ENCODE measurements around the gene BROX.
"Not testable (repeated sequence)": the region's sequence is repeated elsewhere in the genome, so short reads cannot be mapped to it uniquely, and the experiment has no call there.

Gene BROX

GRCh38 chr1:222732216-222733159, 20.1 kb downstream of the BROX start:
- DNase-seq, result peak; percentile 95

GRCh38 chr1:222734740-222735139, 22.4 kb downstream of the BROX start:
- no peak for DNase-seq

DNA sequence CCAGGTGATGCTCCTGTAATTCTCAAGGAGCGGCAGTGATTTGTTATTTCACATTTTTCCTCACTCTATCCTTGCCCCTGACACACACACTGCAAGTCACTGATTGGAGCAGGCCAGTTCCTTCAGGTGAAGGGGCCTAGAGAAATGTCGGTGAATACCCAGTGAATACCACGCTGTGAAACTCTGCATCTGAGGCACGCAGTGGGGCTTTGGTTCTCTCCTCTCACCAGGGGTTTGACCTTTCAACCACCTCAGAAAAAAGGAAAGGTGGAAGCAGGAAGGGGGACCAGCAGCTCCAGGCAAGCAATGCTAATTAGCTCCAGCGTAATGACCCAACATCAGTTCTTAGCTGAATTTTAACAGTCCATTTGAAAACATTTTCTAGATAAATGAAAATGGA, 24.1 kb downstream of the BROX start:
- no peak for DNase-seq

GRCh38 chr1:222736972-222737371, 24.6 kb downstream of the BROX start, which contains the start of gene FAM177B:
Gene FAM177B, plus strand, starts transcription at chr1:222737202. Its CDS starts 9,344 bp downstream, at chr1:222746546.
- DNase-seq, result no peak

- no peak for DNase-seq
Measured at GRCh38 chr1:222739465-222739864, 27.1 kb downstream of the BROX start.

DNA sequence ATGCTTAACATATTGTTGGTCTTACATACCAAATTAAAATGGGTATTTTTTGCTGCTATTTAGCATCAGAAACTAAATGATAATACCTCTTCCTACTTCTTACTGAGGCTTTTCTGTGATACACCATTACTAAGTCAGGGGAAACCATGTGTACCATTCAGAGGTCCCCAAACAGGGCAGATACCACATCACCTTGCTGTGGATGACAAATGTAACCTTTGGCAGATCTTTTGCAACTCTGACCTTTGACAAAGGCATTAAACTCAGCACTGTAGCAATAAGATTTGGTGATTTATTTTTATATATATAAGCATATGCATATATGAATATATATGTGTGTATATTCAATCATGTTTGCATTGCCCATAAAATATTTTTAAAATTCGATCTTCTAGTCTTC, 27.6 kb downstream of the BROX start:
- no peak for DNase-seq

- not testable (repeated sequence) for DNase-seq
Measured at GRCh38 chr1:222741630-222742457, 29.5 kb downstream of the BROX start.

GRCh38 chr1:222749927-222750326, 37.6 kb downstream of the BROX start:
- no peak for DNase-seq

DNA sequence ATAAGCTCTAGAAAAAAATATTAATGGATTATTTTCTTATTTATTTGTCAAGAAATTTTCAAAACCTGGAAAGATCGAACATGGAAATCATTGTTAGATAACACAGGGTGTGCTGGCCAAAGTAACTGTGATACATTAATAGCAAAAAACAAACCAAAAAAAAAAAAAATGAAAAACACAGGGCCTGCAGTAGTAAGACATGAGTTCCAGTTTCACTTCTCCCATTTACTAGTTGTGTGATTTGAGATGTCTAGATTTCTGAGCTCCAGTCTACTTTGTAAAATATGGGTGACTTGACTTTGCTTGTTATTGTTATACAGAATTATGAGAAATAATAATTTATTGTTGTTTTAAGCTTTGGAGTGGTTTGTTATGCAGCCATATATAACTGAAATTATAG, 38.3 kb downstream of the BROX start:
- peak; percentile 57 for DNase-seq

GRCh38 chr1:222751255-222751654, 38.9 kb downstream of the BROX start:
- no peak for DNase-seq

- DNase-seq, result peak; percentile 70
Measured at GRCh38 chr1:222754366-222755139, 42.2 kb downstream of the BROX start.

DNA sequence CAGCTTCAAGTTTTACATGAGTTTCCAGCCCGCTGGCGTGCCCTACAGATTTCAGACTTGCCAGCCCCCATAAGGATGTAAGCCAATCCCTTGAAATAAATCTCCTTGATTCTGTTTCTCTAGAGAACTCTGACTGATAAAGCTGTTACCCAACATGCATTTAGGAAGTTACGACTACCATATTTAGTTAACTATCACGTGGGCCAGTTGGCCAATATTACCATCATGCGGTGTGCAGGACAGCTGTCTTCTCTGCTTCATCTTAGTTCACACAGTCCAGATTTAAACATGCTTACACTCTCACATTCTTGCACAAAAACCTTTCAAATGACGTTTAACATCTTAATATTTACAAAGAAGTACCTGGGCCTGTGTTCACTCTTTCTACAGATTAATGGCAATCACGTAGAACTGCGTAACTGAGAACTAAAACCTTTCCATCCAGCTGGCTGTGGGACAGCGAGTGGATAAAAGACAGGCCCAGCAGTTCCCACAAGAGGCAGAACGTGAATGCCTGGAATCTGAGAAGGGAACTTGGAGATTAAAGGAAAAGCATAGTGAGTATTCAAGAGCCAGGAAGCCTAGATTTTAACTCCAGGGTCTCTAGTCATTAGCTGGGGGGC, 45.4 kb downstream of the BROX start:
- peak; percentile 47 for DNase-seq

DNA sequence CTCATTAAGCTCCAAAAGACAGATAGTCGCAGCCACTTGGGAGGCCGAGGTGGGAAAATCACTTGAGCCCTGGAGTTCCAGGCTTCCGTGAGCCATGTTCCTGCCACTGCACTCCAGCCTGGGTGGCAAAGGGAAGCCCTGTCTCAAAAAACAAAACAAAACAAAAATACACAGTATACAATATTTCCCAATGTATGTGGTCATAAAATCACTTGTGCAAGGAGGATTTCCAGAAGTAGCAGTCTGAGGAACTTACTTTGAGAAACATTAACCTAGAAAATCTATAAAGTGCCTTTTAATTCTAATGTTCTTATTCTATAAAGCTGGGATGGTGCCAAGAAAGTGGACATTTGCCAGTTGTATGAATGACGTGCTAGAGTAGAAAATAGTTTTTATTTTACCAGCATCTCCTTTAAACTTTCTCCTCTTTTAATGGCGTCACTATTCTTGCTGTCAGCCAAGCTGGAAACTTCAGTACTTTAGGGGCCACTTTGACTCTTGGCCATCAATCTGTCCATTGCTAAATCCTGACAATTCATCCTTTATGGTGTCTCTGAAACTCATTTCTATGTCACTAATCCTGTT, 47.2 kb downstream of the BROX start:
- DNase-seq, result peak; percentile 3

DNA sequence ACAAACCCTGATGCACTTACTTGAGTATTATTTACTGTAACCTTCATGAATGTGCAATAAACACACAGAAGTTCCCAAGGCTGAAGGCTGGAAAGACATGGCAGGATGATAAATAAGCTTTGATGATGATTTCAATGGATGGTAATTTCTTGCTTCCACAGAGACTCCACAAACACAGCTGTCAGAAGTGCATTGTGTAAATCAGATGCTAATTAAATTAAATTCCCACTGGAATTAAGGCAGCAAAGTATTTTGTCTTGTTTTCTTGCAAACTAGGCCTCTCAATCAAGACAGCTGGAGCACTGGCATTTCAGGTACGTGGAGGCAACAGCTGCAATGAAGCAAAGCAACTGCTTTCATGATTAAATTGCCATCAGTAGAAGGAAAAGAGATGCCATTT, 48.7 kb downstream of the BROX start:
- DNase-seq, result no peak

DNA sequence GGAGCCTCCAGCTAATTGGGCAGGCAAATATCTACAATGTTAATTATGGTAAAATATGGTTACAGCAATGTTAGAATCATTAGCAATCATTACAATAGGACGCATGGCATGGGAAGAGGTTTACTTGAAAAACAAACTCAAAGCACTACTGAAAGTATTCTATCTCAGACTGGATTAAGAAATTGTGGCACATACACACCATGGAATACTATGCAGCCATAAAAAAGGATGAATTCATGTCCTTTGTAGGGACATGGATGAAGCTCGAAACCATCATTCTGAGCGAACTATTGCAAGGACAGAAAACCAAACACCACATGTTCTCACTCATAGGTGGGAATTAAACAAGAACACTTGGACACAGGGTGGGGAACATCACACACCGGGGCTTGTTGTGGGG, 49.8 kb downstream of the BROX start:
- not testable (repeated sequence) for DNase-seq

GRCh38 chr1:222767152-222767571, 54.8 kb downstream of the BROX start:
- DNase-seq, result peak; percentile 61

DNA sequence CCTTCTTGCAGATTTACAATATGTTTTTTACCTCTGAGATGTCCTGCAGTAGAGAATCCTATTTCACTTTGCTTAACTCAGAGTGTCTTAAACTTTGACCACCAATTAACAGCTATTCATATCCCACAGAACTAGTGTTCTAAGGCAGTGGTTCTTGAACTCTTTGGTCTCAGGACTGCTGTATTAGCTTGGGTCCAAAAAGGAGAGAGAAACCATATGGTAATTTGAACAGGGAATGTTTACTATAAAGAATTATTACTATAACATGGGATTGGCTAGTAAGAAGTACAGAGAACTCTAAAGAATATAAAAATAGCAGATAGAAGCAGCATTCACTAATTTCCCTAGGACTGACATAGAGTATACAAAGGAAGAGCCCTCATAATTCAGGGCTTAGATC, 56.2 kb downstream of the BROX start:
- DNase-seq, result no peak

- DNase-seq, result peak; percentile 43
Measured at GRCh38 chr1:222769181-222769580, 56.8 kb downstream of the BROX start.

- no peak for DNase-seq
Measured at GRCh38 chr1:222769971-222770620, 57.7 kb downstream of the BROX start.

DNA sequence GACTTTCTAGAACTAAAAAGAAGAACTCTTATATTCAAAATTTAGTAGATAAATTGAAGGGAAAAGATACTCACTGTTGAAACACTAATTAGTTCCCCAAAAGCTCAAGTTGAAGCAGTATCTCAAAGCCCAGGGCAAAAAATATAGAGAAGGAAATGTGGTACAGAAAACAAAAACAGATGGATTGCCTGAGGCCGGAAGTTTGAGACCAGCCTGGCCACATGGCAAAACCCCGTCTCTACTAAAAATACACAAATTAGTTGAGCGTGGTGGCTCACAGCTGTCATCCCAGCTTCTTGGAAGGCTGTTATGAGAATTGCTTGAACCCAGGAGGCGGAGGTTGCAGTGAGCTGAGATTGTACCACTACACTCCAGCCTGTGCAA, 60.6 kb downstream of the BROX start:
- DNase-seq, result peak; percentile 93

DNA sequence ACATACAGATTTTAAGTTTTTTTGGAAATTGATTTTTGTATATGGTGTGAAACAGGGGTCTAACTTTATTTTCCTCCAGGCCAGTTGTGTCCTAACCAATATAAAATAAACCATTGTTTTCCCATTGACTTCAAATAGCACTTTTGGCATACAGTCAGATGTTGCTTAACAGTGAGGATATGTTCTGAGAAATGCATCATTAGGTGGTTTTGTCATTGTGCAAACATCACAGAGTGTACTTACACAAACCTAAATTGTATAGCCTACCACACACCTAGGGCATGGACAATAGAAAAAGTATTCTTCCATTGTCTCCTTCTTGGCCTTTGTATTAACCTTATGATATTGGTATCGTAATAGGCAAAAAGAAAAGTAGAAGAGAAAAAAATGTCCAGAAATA, 65.1 kb downstream of the BROX start:
- no peak for DNase-seq

DNA sequence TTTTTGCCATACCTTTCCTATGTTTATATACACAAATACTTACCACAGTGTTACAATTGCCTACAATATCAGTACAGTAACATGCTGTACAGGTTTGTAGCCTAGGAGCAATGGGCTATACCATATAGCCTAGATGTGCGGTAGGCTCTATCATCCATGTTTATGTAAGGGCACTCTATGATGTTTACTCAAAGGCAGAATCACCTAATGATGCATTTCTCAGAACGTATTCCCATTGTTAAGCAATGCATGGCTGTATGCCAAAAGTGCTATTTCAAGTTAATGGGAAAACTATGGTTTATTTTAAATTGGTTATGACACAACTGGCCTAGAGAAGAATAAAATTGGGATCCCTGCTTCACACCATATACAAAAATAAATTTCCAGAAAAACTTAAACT, 65.6 kb downstream of the BROX start:
- DNase-seq, result no peak
